ENCODE measurements around the gene TSPAN11.

The TSPAN11 gene

GRCh38 chr12:30926243-30927221 is at the start of gene TSPAN11:
TSPAN11 (plus strand) TSS chr12:30926748; CDS start chr12:30953992, 27,244 bp downstream.
- Histone ChIP-seq H3K27me3 (peaks cover 0 to 40% of the 10 kb centered on the region in 2 donors), H3K36me3 (no peaks in the 10 kb centered on the region), H3K27ac (no peak within 1 kb of the TSS), H3K4me1 (peaks cover 0 to 12% (median 9%) of the 10 kb centered on the region in 4 donors), H3K9me3 (no peaks in the 10 kb centered on the region), H3K4me3 (peak within 1 kb of the TSS; percentile 33 to 48)
- intact Hi-C loops (cut with DNase I; ENCODE audit: low total_unique reads), result no loop called here
- no peak for TF ChIP-seq CTCF (IDR thresholded peaks at IDR 0.05)
- peak; percentile 35 to 59 for DNase-seq

- no peak for DNase-seq
- no peaks in the 10 kb centered on the region for H3K9me3 ChIP-seq
- peaks cover 0 to 3% of the 10 kb centered on the region in 2 donors for H3K27me3 ChIP-seq
- H3K4me1 ChIP-seq, result peaks cover 0 to 5% (median 0%) of the 10 kb centered on the region in 4 donors
- intact Hi-C loops (cut with DNase I; ENCODE audit: low total_unique reads), result no loop called here
- no peaks in the 10 kb centered on the region for H3K36me3 ChIP-seq
- H3K4me3 ChIP-seq, result no peak overlapping the region
- no peak for TF ChIP-seq CTCF (IDR thresholded peaks at IDR 0.05)
- no peak overlapping the region for H3K27ac ChIP-seq
Measured at GRCh38 chr12:30877105-30877875, 49.3 kb upstream of the TSPAN11 start.

GRCh38 chr12:30878024-30878423 is 48.5 kb upstream of the TSPAN11 start:
- Histone ChIP-seq H3K9me3 (no peaks in the 10 kb centered on the region), H3K27ac (no peak overlapping the region), H3K36me3 (no peaks in the 10 kb centered on the region), H3K27me3 (peaks cover 0 to 3% of the 10 kb centered on the region in 2 donors), H3K4me3 (no peak overlapping the region), H3K4me1 (peaks cover 0 to 5% (median 0%) of the 10 kb centered on the region in 4 donors)
- no peak for TF ChIP-seq CTCF (IDR thresholded peaks at IDR 0.05)
- DNase-seq, result no peak
- intact Hi-C loops (cut with DNase I; ENCODE audit: low total_unique reads), result no loop called here

GRCh38 chr12:30880061-30880460 is 46.5 kb upstream of the TSPAN11 start:
- H3K27ac ChIP-seq, result no peak overlapping the region
- H3K27me3 ChIP-seq, result no peaks in the 10 kb centered on the region
- no peak for TF ChIP-seq CTCF (IDR thresholded peaks at IDR 0.05)
- peaks cover 0 to 5% (median 0%) of the 10 kb centered on the region in 4 donors for H3K4me1 ChIP-seq
- DNase-seq, result no peak
- no peaks in the 10 kb centered on the region for H3K9me3 ChIP-seq
- no peaks in the 10 kb centered on the region for H3K36me3 ChIP-seq
- H3K4me3 ChIP-seq, result no peak overlapping the region
- intact Hi-C loops (cut with DNase I; ENCODE audit: low total_unique reads), result no loop called here

GRCh38 chr12:30880813-30881212 is 45.7 kb upstream of the TSPAN11 start:
- Histone ChIP-seq H3K36me3 (no peaks in the 10 kb centered on the region), H3K9me3 (peaks cover 0 to 4% (median 2%) of the 10 kb centered on the region in 3 donors), H3K27me3 (no peaks in the 10 kb centered on the region), H3K27ac (no peak overlapping the region), H3K4me1 (peaks cover 0 to 5% (median 0%) of the 10 kb centered on the region in 4 donors), H3K4me3 (no peak overlapping the region)
- intact Hi-C loops (cut with DNase I; ENCODE audit: low total_unique reads), result no loop called here
- DNase-seq, result no peak
- TF ChIP-seq CTCF (IDR thresholded peaks at IDR 0.05), result no peak
